Natural killer cell (primary cell): ENCODE data around the gene HYDIN. TPM values are rescaled to one million over a fixed set of nuclear protein-coding genes. Genes with fewer than 3 reads are reported as not detected.

ENCODE experiments used
- ATAC-seq, 3 donors: fragments of 150-1000 bp in 2 of 3; fragments of 200-7000 bp in 1 of 3; cut with Tn5 transposase; 1 replicate in 1 of 3; 2 replicates in 2 of 3; pipeline ENCODE4 v1.10.0; 2021; ENCODE audit warnings: mild to moderate bottlenecking in 2 of 3, moderate library complexity in 2 of 3
- DNase-seq, 2 donors: peaks; one replicate each; pipeline versions ENCODE4 v3.0.0 to v3.0.0-alpha.2; 2013 to 2021; ENCODE audit warnings: mixed read lengths in 1 of 2
- H3K27ac ChIP-seq: one replicate; pipeline ENCODE4 v1.5.1; 2013; ENCODE audit warnings: mild to moderate bottlenecking, low read length
- H3K27me3 ChIP-seq: one replicate; pipeline ENCODE4 v1.6.1; 2013; ENCODE audit warnings: low read length; ENCODE audit not compliant: control insufficient read depth, insufficient read depth
- H3K36me3 ChIP-seq: one replicate; pipeline ENCODE4 v1.6.1; 2013; ENCODE audit warnings: low read length; ENCODE audit not compliant: control insufficient read depth, insufficient read depth
- H3K4me1 ChIP-seq: one replicate; pipeline ENCODE4 v1.6.1; 2013; ENCODE audit warnings: low read length; ENCODE audit not compliant: control insufficient read depth, insufficient read depth
- H3K4me3 ChIP-seq: one replicate; pipeline ENCODE4 v1.5.1; 2013; ENCODE audit warnings: low read length
- H3K9me3 ChIP-seq: one replicate; pipeline ENCODE4 v1.6.1; 2013; ENCODE audit warnings: low read length; ENCODE audit not compliant: control insufficient read depth, insufficient read depth
- H3K27ac Mint-ChIP-seq, 2 donors: one replicate each; pipeline ENCODE4 v1.8.0; 2022; ENCODE audit warnings: mild to moderate bottlenecking in 2 of 2, mixed read lengths in 2 of 2, moderate library complexity in 1 of 2
- H3K27me3 Mint-ChIP-seq, 2 donors: one replicate each; pipeline ENCODE4 v1.8.0; 2022; ENCODE audit warnings: low read depth in 2 of 2, mixed read lengths in 2 of 2
- H3K36me3 Mint-ChIP-seq: one replicate; pipeline ENCODE4 v1.8.0; 2022; ENCODE audit warnings: mixed read lengths
- H3K4me1 Mint-ChIP-seq, 2 donors: one replicate each; pipeline ENCODE4 v1.8.0; 2022; ENCODE audit warnings: mixed read lengths in 2 of 2
- H3K4me3 Mint-ChIP-seq: one replicate; pipeline ENCODE4 v1.8.0; 2022; ENCODE audit warnings: mild to moderate bottlenecking, moderate library complexity, mixed read lengths
- H3K9me3 Mint-ChIP-seq, 2 donors: one replicate each; pipeline ENCODE4 v1.8.0; 2022; ENCODE audit warnings: mixed read lengths in 2 of 2
- CTCF ChIP-seq: fragments of 200-600 bp; IDR thresholded peaks from one replicate; pipeline ENCODE4 v1.8.0; 2022; ENCODE audit warnings: antibody characterized with exemption
- WGBS: methylation state at CpG from one replicate; pipeline ENCODE4 v1.1.7; 2013; ENCODE audit warnings: missing lambda C conversion rate; ENCODE audit not compliant: insufficient coverage; 5-methylcytosine and 5-hydroxymethylcytosine counted together
- intact Hi-C: fragments of 100-400 bp; cut with micrococcal nuclease; formaldehyde crosslinking; loops from one replicate; pipeline ENCODE4 v1.14.2; 2022
- total RNA-seq, 4 donors: library from RNA; stranded (reverse); fragments of 120-200 nt in 1 of 4; gene quantifications; one replicate each; pipeline versions ENCODE4 v1.2.3 to v1.2.4, GENCODE V29; 2013 to 2022

Gene HYDIN
- total RNA-seq, 3 donors from 2014 or later (not counting 1 experiment from before 2014, with no cell fraction given) = 0.43 to 1.1 (median 0.82) TPM

- H3K27me3 Mint-ChIP-seq = peaks cover 5 to 19% of the 10 kb centered on the region in 2 donors
- H3K4me3 Mint-ChIP-seq = no peak overlapping the region
- H3K27ac Mint-ChIP-seq = no peak overlapping the region
- Histone ChIP-seq H3K4me3 (no peak overlapping the region), H3K27ac (no peak overlapping the region), H3K9me3 (no peaks in the 10 kb centered on the region), H3K36me3 (no peaks in the 10 kb centered on the region), H3K27me3 (peaks cover 2% of the 10 kb centered on the region), H3K4me1 (peaks cover 10% of the 10 kb centered on the region)
- ATAC-seq = no peak
- H3K4me1 Mint-ChIP-seq = peaks cover 13 to 18% of the 10 kb centered on the region in 2 donors
- 68% methylated on average over 8 of the region's 8 CpGs for WGBS
- TF ChIP-seq CTCF = no peak
- DNase-seq = no peak
- intact Hi-C loops = no loop called here
- no peaks in the 10 kb centered on the region for H3K9me3 Mint-ChIP-seq
- no peaks in the 10 kb centered on the region for H3K36me3 Mint-ChIP-seq
These were observed 426.3 kb downstream of the HYDIN start for GRCh38 chr16:70804153-70804733.

- Histone ChIP-seq H3K27me3 (peaks cover 2% of the 10 kb centered on the region), H3K4me1 (peaks cover 10% of the 10 kb centered on the region), H3K4me3 (no peak overlapping the region), H3K27ac (no peak overlapping the region), H3K36me3 (peaks cover 3% of the 10 kb centered on the region), H3K9me3 (no peaks in the 10 kb centered on the region)
- Mint-ChIP-seq H3K27ac (no peak overlapping the region), H3K9me3 (no peaks in the 10 kb centered on the region), H3K4me3 (no peak overlapping the region), H3K27me3 (peaks cover 5 to 19% of the 10 kb centered on the region in 2 donors), H3K36me3 (no peaks in the 10 kb centered on the region), H3K4me1 (peaks cover 19 to 24% of the 10 kb centered on the region in 2 donors)
- intact Hi-C loops = no loop called here
- ATAC-seq (no peak), DNase-seq (no peak)
- no peak for TF ChIP-seq CTCF
These were observed 427.2 kb downstream of the HYDIN start for GRCh38 chr16:70803319-70803718.

DNA sequence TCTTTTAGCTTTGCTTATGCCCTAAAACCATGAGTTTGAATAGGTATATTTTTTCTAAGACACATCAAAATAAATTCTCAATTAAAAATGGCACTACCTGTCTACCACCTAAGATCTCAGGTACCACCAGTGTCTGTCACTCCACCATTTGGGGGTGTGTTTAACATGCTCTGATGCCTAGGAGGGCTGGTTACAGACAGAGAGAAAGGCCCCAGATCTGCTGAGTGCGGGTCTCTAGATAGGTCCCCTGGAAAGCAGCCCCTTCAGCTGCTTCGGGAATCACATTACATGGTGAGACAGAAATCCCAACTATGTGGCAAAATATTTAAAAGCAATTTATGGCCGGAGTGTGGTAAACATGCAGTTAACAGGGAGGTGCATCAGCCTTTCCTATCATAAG is 428.9 kb downstream of the HYDIN start:
- peaks cover 5 to 9% of the 10 kb centered on the region in 2 donors for H3K27me3 Mint-ChIP-seq
- no peaks in the 10 kb centered on the region for H3K27me3 ChIP-seq
- no peaks in the 10 kb centered on the region for H3K9me3 Mint-ChIP-seq
- H3K36me3 Mint-ChIP-seq = no peaks in the 10 kb centered on the region
- peaks cover 31 to 33% of the 10 kb centered on the region in 2 donors for H3K4me1 Mint-ChIP-seq
- WGBS = 96% methylated on average over 3 of the region's 3 CpGs
- H3K27ac ChIP-seq = no peak overlapping the region
- peak overlapping the region; percentile 82 to 91 for H3K27ac Mint-ChIP-seq
- no peaks in the 10 kb centered on the region for H3K9me3 ChIP-seq
- H3K4me3 ChIP-seq = no peak overlapping the region
- ATAC-seq = no peak
- intact Hi-C loops = no loop called here
- peaks cover 12% of the 10 kb centered on the region for H3K4me1 ChIP-seq
- H3K36me3 ChIP-seq = peaks cover 5% of the 10 kb centered on the region
- no peak for TF ChIP-seq CTCF
- H3K4me3 Mint-ChIP-seq = peak overlapping the region; percentile 93
- DNase-seq = peak in 1 of 2 donors; percentile 17
